Measurements from ENCODE around the gene TPD52L1. TPM values are rescaled to one million over a fixed set of nuclear protein-coding genes. Genes with fewer than 3 reads are reported as not detected.

The TPD52L1 gene
- total and polyA plus RNA-seq, 2 experiments from 2014 or later, result 22.8 to 24.0 TPM

GRCh38 chr6:125201961-125202729 is 48.6 kb downstream of the TPD52L1 start (continued):
- TF ChIP-seq ZNF462 (CRISPR knock-in tag; IDR thresholded peaks at IDR 0.05) (no peak; the same call in 1 of the 2 replicates), ZNF331 (CRISPR knock-in tag; IDR thresholded peaks at IDR 0.05; ENCODE audit: low read depth) (no peak), ETS1 (IDR thresholded peaks at IDR 0.05) (no peak), EZH2phosphoT487 (IDR thresholded peaks at IDR 0.05; ENCODE audit: unreplicated experiment) (no peak), POLR2AphosphoS5 (IDR thresholded peaks at IDR 0.05; ENCODE audit: low read depth) (no peak), ZNF114 (CRISPR knock-in tag; IDR thresholded peaks at IDR 0.05) (no peak), EZH2 (IDR thresholded peaks at IDR 0.05; ENCODE audit: low read depth, unreplicated experiment) (no peak)

- H3K4me1 ChIP-seq (ENCODE audit: insufficient read depth), result peaks cover 14% of the 10 kb centered on the region; the same call in 1 of the 2 replicates
- H3K79me2 ChIP-seq (replicated peaks; ENCODE audit: insufficient read depth), result no peaks in the 10 kb centered on the region
- ATAC-seq (peak; percentile 62), DNase-seq (ENCODE audit: low spot score) (no peak)
- peak overlapping the region; percentile 79; the same call in 1 of the 2 replicates for H3K27ac Mint-ChIP-seq
- H3K27ac ChIP-seq (ENCODE audit: low read depth), result no peak overlapping the region
- no peak overlapping the region for H3K4me3 Mint-ChIP-seq
- H3K27me3 Mint-ChIP-seq (ENCODE audit: insufficient read depth, low read depth, poor library complexity), result peaks cover 4% of the 10 kb centered on the region
- H3K4me1 Mint-ChIP-seq, result peaks cover 22% of the 10 kb centered on the region
- H3F3A ChIP-seq (replicated peaks; ENCODE audit: low read depth), result no peaks in the 10 kb centered on the region
- H3K9me2 ChIP-seq (ENCODE audit: insufficient read depth), result peaks cover 5% of the 10 kb centered on the region; the same call in 1 of the 2 replicates
- no peaks in the 10 kb centered on the region for H3K27me3 ChIP-seq (ENCODE audit: insufficient read depth)
- no peak overlapping the region for H3K4me3 ChIP-seq
- no peaks in the 10 kb centered on the region for H3K36me3 ChIP-seq (ENCODE audit: insufficient read depth)
- H3K4me2 ChIP-seq, result peak overlapping the region; percentile 50; the same call in 1 of the 2 replicates
- H4K20me1 ChIP-seq (replicated peaks; ENCODE audit: insufficient read depth), result no peaks in the 10 kb centered on the region
- no peaks in the 10 kb centered on the region for H3K36me3 Mint-ChIP-seq (ENCODE audit: low read depth)
- no peaks in the 10 kb centered on the region; the same call in 2 of the 3 replicates for H3K9me3 Mint-ChIP-seq
- no peak overlapping the region for H2AFZ ChIP-seq
- TF ChIP-seq ETS1 (IDR thresholded peaks at IDR 0.05), result no peak
- TF ChIP-seq CTCF (conservative IDR thresholded peaks at IDR 0.05; ENCODE audit: low read depth in 2 of 2), result no peak
- TF ChIP-seq NANOG (IDR thresholded peaks at IDR 0.05; ENCODE audit: borderline replicate concordance), result no peak
- no peak for TF ChIP-seq STAT1 (IDR thresholded peaks at IDR 0.05; ENCODE audit: unreplicated experiment)
- no peak for TF ChIP-seq ZNF114 (CRISPR knock-in tag; IDR thresholded peaks at IDR 0.05)
- no peak for TF ChIP-seq ZNF331 (CRISPR knock-in tag; IDR thresholded peaks at IDR 0.05; ENCODE audit: low read depth)
- no peak for TF ChIP-seq CREB1 (CRISPR knock-in tag; IDR thresholded peaks at IDR 0.05; ENCODE audit: low read depth)
- no peak for TF ChIP-seq JUNB (IDR thresholded peaks at IDR 0.05; ENCODE audit: unreplicated experiment)
- no peak for TF ChIP-seq EZH2phosphoT487 (IDR thresholded peaks at IDR 0.05; ENCODE audit: unreplicated experiment)
These were observed 49.8 kb downstream of the TPD52L1 start for GRCh38 chr6:125203395-125203794.

Data from GM23338 (cell line).